OCI-LY1 (cell line): ENCODE data around the gene PUSL1.
A peak's percentile ranks its signal among the peaks of the same experiment; 100 is the strongest.

Experiments
- H2AFZ ChIP-seq: fragments of 200-600 bp; sonication (generic), shearing (Covaris generic); 2 replicates; pipeline ENCODE4 v1.6.0; 2014; ENCODE audit warnings: antibody characterized with exemption, mild to moderate bottlenecking, low read length
- H3F3A ChIP-seq: fragments of 200-600 bp; sonication (generic), shearing (Covaris generic); 2 replicates; pipeline ENCODE4 v1.6.0; 2014; ENCODE audit warnings: mild to moderate bottlenecking, antibody characterized with exemption, low read length, moderate library complexity; ENCODE audit not compliant: insufficient read depth
- H3K27ac ChIP-seq: fragments of 200-600 bp; sonication (generic); 2 replicates; pipeline ENCODE4 v1.5.1; 2014; ENCODE audit warnings: low read length, mixed run types, mild to moderate bottlenecking, low read depth; ENCODE audit not compliant: poor library complexity, severe bottlenecking
- H3K27me3 ChIP-seq: fragments of 200-600 bp; sonication (generic); 2 replicates; pipeline ENCODE4 v1.6.0; 2014; ENCODE audit warnings: antibody characterized with exemption, mild to moderate bottlenecking, low read length, moderate library complexity; ENCODE audit not compliant: insufficient read depth
- H3K36me3 ChIP-seq: fragments of 200-600 bp; sonication (generic); 2 replicates; pipeline ENCODE4 v1.6.1; 2014; ENCODE audit warnings: mild to moderate bottlenecking, antibody characterized with exemption, low read length, moderate library complexity, mixed read lengths; ENCODE audit not compliant: insufficient read depth
- H3K4me1 ChIP-seq: fragments of 200-600 bp; sonication (generic); 2 replicates; pipeline ENCODE4 v1.5.1; 2014; ENCODE audit warnings: mild to moderate bottlenecking, low read length, moderate library complexity; ENCODE audit not compliant: insufficient read depth, severe bottlenecking
- H3K4me2 ChIP-seq: fragments of 200-600 bp; sonication (generic), shearing (Covaris generic); 2 replicates; pipeline ENCODE4 v1.6.1; 2014; ENCODE audit warnings: low read length
- H3K4me3 ChIP-seq: fragments of 200-600 bp; sonication (generic); 2 replicates; pipeline ENCODE4 v1.5.1; 2014; ENCODE audit warnings: low read length, low read depth, mild to moderate bottlenecking, mixed read lengths; ENCODE audit not compliant: poor library complexity, severe bottlenecking
- H3K79me2 ChIP-seq: fragments of 200-600 bp; shearing (Covaris generic); 2 replicates; pipeline ENCODE4 v1.6.1; 2016; ENCODE audit warnings: mixed run types, low read length, mixed read lengths; ENCODE audit not compliant: insufficient read depth
- H3K9ac ChIP-seq: fragments of 200-600 bp; sonication (generic), shearing (Covaris generic); 2 replicates; pipeline ENCODE4 v1.6.1; 2014; ENCODE audit warnings: mild to moderate bottlenecking, low read length, mixed read lengths
- H3K9me2 ChIP-seq: fragments of 200-600 bp; sonication (generic), shearing (Covaris generic); 2 replicates; pipeline ENCODE4 v1.6.1; 2014; ENCODE audit warnings: low read depth, mild to moderate bottlenecking, low read length, mixed read lengths
- H3K9me3 ChIP-seq: fragments of 200-600 bp; shearing (Covaris generic); 2 replicates; pipeline ENCODE4 v1.6.1; 2014; ENCODE audit warnings: low read length, mixed read lengths
- H4K20me1 ChIP-seq: fragments of 200-600 bp; sonication (generic), shearing (Covaris generic); 2 replicates; pipeline ENCODE4 v1.6.0; 2016; ENCODE audit warnings: mild to moderate bottlenecking, low read length; ENCODE audit not compliant: insufficient read depth
- EZH2 ChIP-seq: fragments of 200-600 bp; sonication (generic), shearing (Covaris generic); IDR thresholded peaks from 2 replicates; pipeline ENCODE4 v1.8.0; 2017; ENCODE audit warnings: borderline replicate concordance, mixed run types, mild to moderate bottlenecking, antibody characterized with exemption, low read length, moderate library complexity, mixed read lengths
- TF ChIP-seq, protein P1 (sequence below): fragments of 200-600 bp; sonication (generic), shearing (Covaris generic); IDR thresholded peaks from 2 replicates; pipeline ENCODE4 v1.5.1; 2017; ENCODE audit warnings: mild to moderate bottlenecking, antibody characterized with exemption, low read length, moderate library complexity, mixed read lengths

Gene PUSL1

GRCh38 chr1:1324524-1325287 is 16.3 kb downstream of the PUSL1 start, which contains the start of the genes CPTP and INTS11:
TSS of gene CPTP (plus strand) at chr1:1324802. CDS start at chr1:1326911, 2,109 bp downstream.
TSS of gene INTS11 (minus strand) at chr1:1324660. CDS start at chr1:1324608, 52 bp downstream.
- Histone ChIP-seq H3K9ac (peak within 1 kb of the TSS; percentile 96), H3F3A (no peaks in the 10 kb centered on the region), H3K4me3 (peak within 1 kb of the TSS; percentile 86), H3K27me3 (no peaks in the 10 kb centered on the region), H3K36me3 (peaks cover 22% of the 10 kb centered on the region; the same call in 1 of the 2 replicates), H3K9me2 (no peaks in the 10 kb centered on the region), H3K9me3 (no peaks in the 10 kb centered on the region), H3K4me2 (peak within 1 kb of the TSS; percentile 90), H3K4me1 (peaks cover 26% of the 10 kb centered on the region), H2AFZ (no peak within 1 kb of the TSS), H3K27ac (peak within 1 kb of the TSS; percentile 70), H4K20me1 (no peaks in the 10 kb centered on the region), H3K79me2 (peaks cover 17% of the 10 kb centered on the region)
- no peak for TF ChIP-seq EZH2
- TF ChIP-seq, protein P1, sequence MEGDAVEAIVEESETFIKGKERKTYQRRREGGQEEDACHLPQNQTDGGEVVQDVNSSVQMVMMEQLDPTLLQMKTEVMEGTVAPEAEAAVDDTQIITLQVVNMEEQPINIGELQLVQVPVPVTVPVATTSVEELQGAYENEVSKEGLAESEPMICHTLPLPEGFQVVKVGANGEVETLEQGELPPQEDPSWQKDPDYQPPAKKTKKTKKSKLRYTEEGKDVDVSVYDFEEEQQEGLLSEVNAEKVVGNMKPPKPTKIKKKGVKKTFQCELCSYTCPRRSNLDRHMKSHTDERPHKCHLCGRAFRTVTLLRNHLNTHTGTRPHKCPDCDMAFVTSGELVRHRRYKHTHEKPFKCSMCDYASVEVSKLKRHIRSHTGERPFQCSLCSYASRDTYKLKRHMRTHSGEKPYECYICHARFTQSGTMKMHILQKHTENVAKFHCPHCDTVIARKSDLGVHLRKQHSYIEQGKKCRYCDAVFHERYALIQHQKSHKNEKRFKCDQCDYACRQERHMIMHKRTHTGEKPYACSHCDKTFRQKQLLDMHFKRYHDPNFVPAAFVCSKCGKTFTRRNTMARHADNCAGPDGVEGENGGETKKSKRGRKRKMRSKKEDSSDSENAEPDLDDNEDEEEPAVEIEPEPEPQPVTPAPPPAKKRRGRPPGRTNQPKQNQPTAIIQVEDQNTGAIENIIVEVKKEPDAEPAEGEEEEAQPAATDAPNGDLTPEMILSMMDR, result no peak

GRCh38 chr1:1325288-1326074 is 17.1 kb downstream of the PUSL1 start:
- peak overlapping the region; percentile 91 for H3K9ac ChIP-seq
- H3K4me3 ChIP-seq, result peak overlapping the region; percentile 86
- no peak overlapping the region for H2AFZ ChIP-seq

GRCh38 chr1:1326075-1326605 is 17.7 kb downstream of the PUSL1 start:
- H3F3A ChIP-seq, result no peaks in the 10 kb centered on the region
- H2AFZ ChIP-seq, result no peak overlapping the region
- no peaks in the 10 kb centered on the region for H3K9me2 ChIP-seq
- H3K36me3 ChIP-seq, result peaks cover 9% of the 10 kb centered on the region; the same call in 1 of the 2 replicates
- peak overlapping the region; percentile 90 for H3K4me2 ChIP-seq
- peaks cover 26% of the 10 kb centered on the region for H3K4me1 ChIP-seq
- H3K9ac ChIP-seq, result peak overlapping the region; percentile 91
- TF ChIP-seq, protein P1, result no peak
- TF ChIP-seq EZH2, result no peak
- no peaks in the 10 kb centered on the region for H4K20me1 ChIP-seq
- H3K27me3 ChIP-seq, result no peaks in the 10 kb centered on the region
- no peaks in the 10 kb centered on the region for H3K9me3 ChIP-seq
- H3K4me3 ChIP-seq, result peak overlapping the region; percentile 86
- H3K27ac ChIP-seq, result peak overlapping the region; percentile 70
- H3K79me2 ChIP-seq, result peaks cover 17% of the 10 kb centered on the region

More at GRCh38 chr1:1325288-1326074, 17.1 kb downstream of the PUSL1 start:
- Histone ChIP-seq H3K9me2 (no peaks in the 10 kb centered on the region), H3K4me2 (peak overlapping the region; percentile 90), H3K79me2 (peaks cover 17% of the 10 kb centered on the region), H3K27ac (peak overlapping the region; percentile 70), H3K36me3 (peaks cover 14% of the 10 kb centered on the region; the same call in 1 of the 2 replicates), H3K9me3 (no peaks in the 10 kb centered on the region), H3K4me1 (peaks cover 26% of the 10 kb centered on the region), H3K27me3 (no peaks in the 10 kb centered on the region), H3F3A (no peaks in the 10 kb centered on the region), H4K20me1 (no peaks in the 10 kb centered on the region)
- TF ChIP-seq, protein P1, result no peak
- TF ChIP-seq EZH2, result no peak
